HCT116 (cell line): ENCODE measurements around the gene RNASE1. TPM values are rescaled to one million over a fixed set of nuclear protein-coding genes. Genes with fewer than 3 reads are reported as not detected.

Source experiments
- ATAC-seq: fragments of 200-7000 bp; cut with Tn5 transposase; 2 replicates; pipeline ENCODE4 v1.9.1; 2020; ENCODE audit warnings: mild to moderate bottlenecking, moderate library complexity
- BruUV-seq: library from RNA; stranded (reverse); fragments of 400-500 nt; replicated peaks from 2 replicates; lab custom pipeline; 2021; lab: Mats Ljungman, UMichigan
- CTCF ChIA-PET: fragments of 300-600 bp; sonication (Branson Sonifier 250); formaldehyde crosslinking; loops from one replicate; lab custom pipeline; 2021; ENCODE audit warnings: antibody characterized with exemption; lab: Charles Lee
- POLR2A ChIA-PET: fragments of 300-600, 350-600 bp; sonication (Branson Sonifier 250); formaldehyde crosslinking; loops from one replicate; lab custom pipeline; 2021; ENCODE audit warnings: antibody characterized with exemption; lab: Charles Lee
- RAD21 ChIA-PET, 2 experiments: fragments of 300-600 bp; sonication (Branson Sonifier 250); formaldehyde crosslinking; loops; one replicate each; lab custom pipeline; 2023; ENCODE audit warnings: low total read pairs in 2 of 2; ENCODE audit not compliant: uncharacterized antibody in 2 of 2, unreplicated experiment in 2 of 2, low non-redundant PET in 1 of 2; lab: Charles Lee
- DNase-seq: peaks from one replicate; pipeline ENCODE4 v3.0.0-alpha.2; 2010; ENCODE audit warnings: low read depth, low spot score
- H2AFZ ChIP-seq: fragments of 200-600 bp; shearing (Covaris generic), sonication (generic); 2 replicates; pipeline ENCODE4 v1.6.1; 2017; ENCODE audit warnings: low read depth, mixed run types, mixed read lengths, antibody characterized with exemption, low read length; ENCODE audit not compliant: poor library complexity, severe bottlenecking
- H3K27ac ChIP-seq: 2 replicates; pipeline ENCODE4 v1.5.1; 2012; ENCODE audit warnings: low read depth, low read length
- H3K27me3 ChIP-seq: fragments of 200-600 bp; sonication (generic); 2 replicates; pipeline ENCODE4 v1.6.1; 2016; ENCODE audit warnings: mixed run types, low read length, mixed read lengths; ENCODE audit not compliant: insufficient read depth
- H3K36me3 ChIP-seq, 2 experiments: fragments of 200-500 bp in 1 of 2; fragments of 200-600 bp in 1 of 2; sonication (Bioruptor generic) in 1 of 2; sonication (generic) in 1 of 2; 2 replicates each; pipeline versions ENCODE4 v1.5.1 to v1.6.1; 2014 to 2016; ENCODE audit warnings: low read length in 2 of 2, inconsistent platforms in 1 of 2, mixed read lengths in 1 of 2, mixed run types in 1 of 2; ENCODE audit not compliant: insufficient read depth in 2 of 2, control insufficient read depth in 1 of 2
- H3K4me1 ChIP-seq, 2 experiments: fragments of 200-600 bp in 1 of 2; sonication (generic) in 1 of 2; 2 replicates each; pipeline versions ENCODE4 v1.5.1 to v1.6.1; 2012 to 2017; ENCODE audit warnings: low read length in 2 of 2, inconsistent platforms in 1 of 2, mild to moderate bottlenecking in 1 of 2, mixed read lengths in 1 of 2, mixed run types in 1 of 2, moderate library complexity in 1 of 2; ENCODE audit not compliant: insufficient read depth in 2 of 2, control insufficient read depth in 1 of 2
- H3K4me2 ChIP-seq: fragments of 200-600 bp; sonication (generic); 2 replicates; pipeline ENCODE4 v1.6.1; 2017; ENCODE audit warnings: mixed run types, low read length, mixed read lengths
- H3K4me3 ChIP-seq, 2 experiments: fragments of 200-600 bp in 1 of 2; sonication (generic) in 1 of 2; replicated peaks in 1 of 2; 2 replicates each; pipeline ENCODE4 v1.5.1; 2011 to 2016; ENCODE audit warnings: low read length in 2 of 2, control low read depth in 1 of 2, low read depth in 1 of 2, mild to moderate bottlenecking in 1 of 2, mixed read lengths in 1 of 2, mixed run types in 1 of 2
- H3K79me2 ChIP-seq: fragments of 200-600 bp; sonication (generic); 2 replicates; pipeline ENCODE4 v1.6.1; 2017; ENCODE audit warnings: mild to moderate bottlenecking, mixed run types, low read length, moderate library complexity, mixed read lengths; ENCODE audit not compliant: insufficient read depth
- H3K9ac ChIP-seq: fragments of 200-600 bp; sonication (generic); 2 replicates; pipeline ENCODE4 v1.6.1; 2016; ENCODE audit warnings: low read length, mixed read lengths
- H3K9me2 ChIP-seq: fragments of 200-600 bp; sonication (generic), shearing (Covaris generic); 2 replicates; pipeline ENCODE4 v1.6.1; 2017; ENCODE audit warnings: mixed run types, mild to moderate bottlenecking, moderate library complexity; ENCODE audit not compliant: insufficient read depth
- H3K9me3 ChIP-seq, 2 experiments: fragments of 200-500 bp in 1 of 2; fragments of 200-600 bp in 1 of 2; sonication (Bioruptor generic) in 1 of 2; sonication (generic) in 1 of 2; 2 replicates each; pipeline ENCODE4 v1.6.1; 2014 to 2017; ENCODE audit warnings: low read length in 2 of 2, mixed read lengths in 2 of 2, inconsistent platforms in 1 of 2, low read depth in 1 of 2, mild to moderate bottlenecking in 1 of 2, mixed run types in 1 of 2, moderate library complexity in 1 of 2; ENCODE audit not compliant: control insufficient read depth in 1 of 2, insufficient read depth in 1 of 2
- H4K20me1 ChIP-seq: fragments of 200-600 bp; sonication (generic), shearing (Covaris generic); 2 replicates; pipeline ENCODE4 v1.6.1; 2017; ENCODE audit warnings: mixed run types, mild to moderate bottlenecking, moderate library complexity; ENCODE audit not compliant: insufficient read depth
- CEBPB ChIP-seq: IDR thresholded peaks from 2 replicates; pipeline ENCODE4 v1.6.1; 2012; ENCODE audit warnings: low read depth
- EZH2 ChIP-seq: fragments of 200-600 bp; sonication (generic); IDR thresholded peaks from 2 replicates; pipeline ENCODE4 v1.6.1; 2017; ENCODE audit warnings: antibody characterized with exemption, mixed run types
- EZH2phosphoT487 ChIP-seq: fragments of 200-600 bp; IDR thresholded peaks from 2 replicates; pipeline ENCODE4 v1.6.1; 2018; ENCODE audit warnings: antibody characterized with exemption, borderline replicate concordance
- JUND ChIP-seq: IDR thresholded peaks from 2 replicates; pipeline ENCODE4 v1.6.1; 2012
- RAD21 ChIP-seq: IDR thresholded peaks from 2 replicates; pipeline ENCODE4 v1.6.1; 2012; ENCODE audit warnings: low read depth, mild to moderate bottlenecking
- REST ChIP-seq: IDR thresholded peaks from 2 replicates; pipeline ENCODE4 v1.6.1; 2012; ENCODE audit warnings: low read depth
- SRF ChIP-seq: IDR thresholded peaks from 2 replicates; pipeline ENCODE4 v1.6.1; 2012; ENCODE audit warnings: low read depth
- TCF7L2 ChIP-seq: IDR thresholded peaks from 2 replicates; pipeline ENCODE4 v1.7.0; 2011; ENCODE audit warnings: borderline replicate concordance, inconsistent platforms; ENCODE audit not compliant: insufficient read depth, insufficient read length; ENCODE audit errors: extremely low read depth
- YY1 ChIP-seq: IDR thresholded peaks from 2 replicates; pipeline ENCODE4 v1.6.1; 2011; ENCODE audit warnings: low read length, low read depth, moderate library complexity, mild to moderate bottlenecking; ENCODE audit not compliant: insufficient replicate concordance; ENCODE audit errors: extremely low read depth
- ZFX ChIP-seq: fragments of 450-650 bp; IDR thresholded peaks from 2 replicates; pipeline ENCODE4 v1.6.1; 2017
- intact Hi-C: fragments of 100-400 bp; cut with micrococcal nuclease; formaldehyde crosslinking; loops from 2 replicates; pipeline ENCODE4 v1.10.0; 2022
- total RNA-seq: library from RNA; stranded (reverse); gene quantifications from one replicate; pipeline ENCODE4 v1.2.1, GENCODE V29; 2021; ENCODE audit not compliant: unreplicated experiment
- TF ChIP-seq, protein P1 (sequence below): IDR thresholded peaks from 2 replicates; pipeline ENCODE4 v1.6.1; 2011; ENCODE audit warnings: mild to moderate bottlenecking, low read length, moderate library complexity; ENCODE audit not compliant: insufficient replicate concordance; ENCODE audit errors: extremely low read depth
- TF ChIP-seq, protein P2 (sequence below): IDR thresholded peaks from 2 replicates; pipeline ENCODE4 v1.6.1; 2012

Gene RNASE1
- total RNA-seq, 1 experiment from 2014 or later, result 3.3 TPM

DNA sequence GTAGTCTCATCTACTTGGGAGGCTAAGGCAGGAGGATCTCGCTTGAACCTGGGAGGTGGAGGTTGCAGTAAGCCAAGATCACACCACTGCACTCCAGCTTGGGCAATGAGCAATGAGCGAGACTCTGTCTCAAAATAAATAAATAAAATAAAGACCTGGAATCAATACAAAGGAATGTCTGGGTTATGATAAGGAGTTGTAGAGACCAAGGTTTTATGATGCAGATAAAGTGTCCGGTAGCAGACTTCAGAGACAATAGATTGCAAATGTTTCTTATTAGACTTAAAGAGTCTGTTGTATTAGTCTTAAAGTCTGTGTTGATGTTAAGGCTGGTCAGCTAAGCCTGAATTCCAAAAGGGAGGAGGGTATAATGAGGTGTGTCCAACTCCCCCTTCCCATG is 35.2 kb upstream of the RNASE1 start:
- Histone ChIP-seq H3K9me2 (no peaks in the 10 kb centered on the region), H3K4me1 (peaks cover 0 to 10% of the 10 kb centered on the region in 2 experiments; a peak in 2 of 4 replicates), H3K4me3 (no peak overlapping the region), H3K36me3 (no peaks in the 10 kb centered on the region), H3K27ac (no peak overlapping the region), H2AFZ (no peak overlapping the region)
- no peak for DNase-seq
- POLR2A ChIA-PET, result no interaction called here
- ATAC-seq, result no peak
- TF ChIP-seq YY1 (no peak), EZH2 (no peak), CEBPB (no peak), SRF (no peak), JUND (no peak), REST (no peak), RAD21 (no peak), EZH2phosphoT487 (no peak), TCF7L2 (no peak), ZFX (no peak)
- TF ChIP-seq, protein P1, sequence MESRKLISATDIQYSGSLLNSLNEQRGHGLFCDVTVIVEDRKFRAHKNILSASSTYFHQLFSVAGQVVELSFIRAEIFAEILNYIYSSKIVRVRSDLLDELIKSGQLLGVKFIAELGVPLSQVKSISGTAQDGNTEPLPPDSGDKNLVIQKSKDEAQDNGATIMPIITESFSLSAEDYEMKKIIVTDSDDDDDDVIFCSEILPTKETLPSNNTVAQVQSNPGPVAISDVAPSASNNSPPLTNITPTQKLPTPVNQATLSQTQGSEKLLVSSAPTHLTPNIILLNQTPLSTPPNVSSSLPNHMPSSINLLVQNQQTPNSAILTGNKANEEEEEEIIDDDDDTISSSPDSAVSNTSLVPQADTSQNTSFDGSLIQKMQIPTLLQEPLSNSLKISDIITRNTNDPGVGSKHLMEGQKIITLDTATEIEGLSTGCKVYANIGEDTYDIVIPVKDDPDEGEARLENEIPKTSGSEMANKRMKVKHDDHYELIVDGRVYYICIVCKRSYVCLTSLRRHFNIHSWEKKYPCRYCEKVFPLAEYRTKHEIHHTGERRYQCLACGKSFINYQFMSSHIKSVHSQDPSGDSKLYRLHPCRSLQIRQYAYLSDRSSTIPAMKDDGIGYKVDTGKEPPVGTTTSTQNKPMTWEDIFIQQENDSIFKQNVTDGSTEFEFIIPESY, result no peak
- TF ChIP-seq, protein P2, sequence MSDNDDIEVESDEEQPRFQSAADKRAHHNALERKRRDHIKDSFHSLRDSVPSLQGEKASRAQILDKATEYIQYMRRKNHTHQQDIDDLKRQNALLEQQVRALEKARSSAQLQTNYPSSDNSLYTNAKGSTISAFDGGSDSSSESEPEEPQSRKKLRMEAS, result no peak
- TF ChIP-seq, all 23 proteins: peak for 0
- Histone ChIP-seq H3K27me3 (no peaks in the 10 kb centered on the region), H3K79me2 (no peaks in the 10 kb centered on the region), H3K9me3 (no peaks in the 10 kb centered on the region), H4K20me1 (no peaks in the 10 kb centered on the region), H3K4me2 (no peak overlapping the region), H3K9ac (no peak overlapping the region)
- intact Hi-C loops, result no loop called here
- no TSS peak for BruUV-seq
- CTCF ChIA-PET, result interaction anchor here (1.2 kb wide), 1 partner anchor 36 kb away, joined by 6 read pairs; no protein-coding TSS in a partner anchor
- RAD21 ChIA-PET, result no interaction called here
